Memory B cell (primary cell): ENCODE data around the gene LRRC28.

Experiments
- ATAC-seq: fragments of 150-1000 bp; cut with Tn5 transposase; 2 replicates; pipeline ENCODE4 v1.10.0; 2021; ENCODE audit warnings: low read depth, mild to moderate bottlenecking, moderate library complexity
- DNase-seq, 2 donors: peaks; one replicate each; pipeline ENCODE4 v3.0.0; 2022; ENCODE audit warnings: low spot score in 2 of 2
- H3K27ac Mint-ChIP-seq: one replicate; pipeline ENCODE4 v1.8.0; 2022; ENCODE audit warnings: mild to moderate bottlenecking, moderate library complexity, mixed read lengths
- H3K27me3 Mint-ChIP-seq: one replicate; pipeline ENCODE4 v1.8.0; 2022; ENCODE audit warnings: mixed read lengths
- H3K36me3 Mint-ChIP-seq: one replicate; pipeline ENCODE4 v1.8.0; 2022; ENCODE audit warnings: mild to moderate bottlenecking, mixed read lengths
- H3K4me1 Mint-ChIP-seq: one replicate; pipeline ENCODE4 v1.8.0; 2022; ENCODE audit warnings: mixed read lengths
- H3K4me3 Mint-ChIP-seq: one replicate; pipeline ENCODE4 v1.8.0; 2022; ENCODE audit warnings: mild to moderate bottlenecking, moderate library complexity, mixed read lengths
- H3K9me3 Mint-ChIP-seq: one replicate; pipeline ENCODE4 v1.8.0; 2022; ENCODE audit warnings: mixed read lengths

LRRC28 gene

GRCh38 chr15:99424978-99425656 lies 173.8 kb downstream of the LRRC28 start:
- no peaks in the 10 kb centered on the region for H3K27me3 Mint-ChIP-seq
- H3K9me3 Mint-ChIP-seq = no peaks in the 10 kb centered on the region
- DNase-seq (no peak), ATAC-seq (no peak)
- H3K4me3 Mint-ChIP-seq = peak overlapping the region; percentile 46
- H3K4me1 Mint-ChIP-seq = peaks cover 40% of the 10 kb centered on the region
- H3K27ac Mint-ChIP-seq = no peak overlapping the region
- peaks cover 1% of the 10 kb centered on the region for H3K36me3 Mint-ChIP-seq

GRCh38 chr15:99425657-99426301 lies 174.5 kb downstream of the LRRC28 start:
- no peak overlapping the region for H3K4me3 Mint-ChIP-seq
- no peaks in the 10 kb centered on the region for H3K27me3 Mint-ChIP-seq
- ATAC-seq (no peak), DNase-seq (no peak)
- no peak overlapping the region for H3K27ac Mint-ChIP-seq
- H3K9me3 Mint-ChIP-seq = no peaks in the 10 kb centered on the region
- peaks cover 1% of the 10 kb centered on the region for H3K36me3 Mint-ChIP-seq
- peaks cover 34% of the 10 kb centered on the region for H3K4me1 Mint-ChIP-seq

- H3K9me3 Mint-ChIP-seq = no peaks in the 10 kb centered on the region
- H3K4me1 Mint-ChIP-seq = peaks cover 34% of the 10 kb centered on the region
- no peak overlapping the region for H3K27ac Mint-ChIP-seq
- peaks cover 1% of the 10 kb centered on the region for H3K36me3 Mint-ChIP-seq
- ATAC-seq (no peak), DNase-seq (no peak)
- no peak overlapping the region for H3K4me3 Mint-ChIP-seq
- no peaks in the 10 kb centered on the region for H3K27me3 Mint-ChIP-seq
These were observed 175.3 kb downstream of the LRRC28 start for GRCh38 chr15:99426431-99427105.

GRCh38 chr15:99427210-99427609 lies 175.9 kb downstream of the LRRC28 start:
- Mint-ChIP-seq H3K36me3 (no peaks in the 10 kb centered on the region), H3K27me3 (no peaks in the 10 kb centered on the region), H3K9me3 (no peaks in the 10 kb centered on the region), H3K4me3 (no peak overlapping the region), H3K27ac (peak overlapping the region; percentile 2), H3K4me1 (peaks cover 37% of the 10 kb centered on the region)
- no peak for ATAC-seq
- DNase-seq = no peak

GRCh38 chr15:99427668-99428361 lies 176.5 kb downstream of the LRRC28 start:
- H3K36me3 Mint-ChIP-seq = no peaks in the 10 kb centered on the region
- H3K27ac Mint-ChIP-seq = peak overlapping the region; percentile 2
- no peaks in the 10 kb centered on the region for H3K27me3 Mint-ChIP-seq
- peaks cover 39% of the 10 kb centered on the region for H3K4me1 Mint-ChIP-seq
- H3K4me3 Mint-ChIP-seq = no peak overlapping the region
- H3K9me3 Mint-ChIP-seq = no peaks in the 10 kb centered on the region
- DNase-seq = no peak
- ATAC-seq = no peak

GRCh38 chr15:99429681-99430081 lies 178.4 kb downstream of the LRRC28 start:
- H3K27me3 Mint-ChIP-seq = no peaks in the 10 kb centered on the region
- DNase-seq (no peak), ATAC-seq (no peak)
- H3K4me1 Mint-ChIP-seq = peaks cover 44% of the 10 kb centered on the region
- no peaks in the 10 kb centered on the region for H3K9me3 Mint-ChIP-seq
- H3K4me3 Mint-ChIP-seq = no peak overlapping the region
- no peaks in the 10 kb centered on the region for H3K36me3 Mint-ChIP-seq
- no peak overlapping the region for H3K27ac Mint-ChIP-seq

GRCh38 chr15:99430881-99431401 lies 179.7 kb downstream of the LRRC28 start:
- H3K36me3 Mint-ChIP-seq = no peaks in the 10 kb centered on the region
- DNase-seq (no peak), ATAC-seq (no peak)
- no peak overlapping the region for H3K27ac Mint-ChIP-seq
- H3K4me3 Mint-ChIP-seq = no peak overlapping the region
- no peaks in the 10 kb centered on the region for H3K27me3 Mint-ChIP-seq
- H3K9me3 Mint-ChIP-seq = no peaks in the 10 kb centered on the region
- H3K4me1 Mint-ChIP-seq = peaks cover 44% of the 10 kb centered on the region

GRCh38 chr15:99431661-99432091 lies 180.4 kb downstream of the LRRC28 start:
- peak overlapping the region; percentile 84 for H3K27ac Mint-ChIP-seq
- no peaks in the 10 kb centered on the region for H3K9me3 Mint-ChIP-seq
- H3K4me1 Mint-ChIP-seq = peaks cover 39% of the 10 kb centered on the region
- no peak overlapping the region for H3K4me3 Mint-ChIP-seq
- DNase-seq (no peak), ATAC-seq (no peak)
- H3K27me3 Mint-ChIP-seq = no peaks in the 10 kb centered on the region
- no peaks in the 10 kb centered on the region for H3K36me3 Mint-ChIP-seq

- Mint-ChIP-seq H3K4me3 (peak overlapping the region; percentile 53), H3K9me3 (no peaks in the 10 kb centered on the region), H3K27ac (peak overlapping the region; percentile 84), H3K4me1 (peaks cover 36% of the 10 kb centered on the region), H3K36me3 (no peaks in the 10 kb centered on the region), H3K27me3 (no peaks in the 10 kb centered on the region)
- DNase-seq (no peak), ATAC-seq (no peak)
These were observed 181.2 kb downstream of the LRRC28 start for GRCh38 chr15:99432271-99433025.

GRCh38 chr15:99433026-99433756 lies 181.9 kb downstream of the LRRC28 start:
- peak overlapping the region; percentile 84 for H3K27ac Mint-ChIP-seq

GRCh38 chr15:99433757-99434450 lies 182.6 kb downstream of the LRRC28 start:
- Mint-ChIP-seq H3K4me1 (peaks cover 32% of the 10 kb centered on the region), H3K4me3 (peak overlapping the region; percentile 50), H3K36me3 (no peaks in the 10 kb centered on the region), H3K27me3 (no peaks in the 10 kb centered on the region), H3K9me3 (no peaks in the 10 kb centered on the region), H3K27ac (peak overlapping the region; percentile 84)
- no peak for ATAC-seq
- no peak for DNase-seq

More at GRCh38 chr15:99433026-99433756, 181.9 kb downstream of the LRRC28 start:
- DNase-seq (peak in 1 of 2 donors; percentile 36), ATAC-seq (peak; percentile 75)
- Mint-ChIP-seq H3K4me3 (peak overlapping the region; percentile 21), H3K36me3 (no peaks in the 10 kb centered on the region), H3K9me3 (no peaks in the 10 kb centered on the region), H3K4me1 (peaks cover 33% of the 10 kb centered on the region), H3K27me3 (no peaks in the 10 kb centered on the region)

GRCh38 chr15:99434506-99435112 lies 183.3 kb downstream of the LRRC28 start:
- Mint-ChIP-seq H3K27ac (peak overlapping the region; percentile 78), H3K4me3 (peak overlapping the region; percentile 76), H3K4me1 (peaks cover 30% of the 10 kb centered on the region), H3K36me3 (no peaks in the 10 kb centered on the region), H3K9me3 (no peaks in the 10 kb centered on the region), H3K27me3 (no peaks in the 10 kb centered on the region)
- DNase-seq (no peak), ATAC-seq (no peak)
